BJ (cell line): Measurements from ENCODE around the gene MPEG1. TPM values are rescaled to one million over a fixed set of nuclear protein-coding genes. Genes with fewer than 3 reads are reported as not detected.

ENCODE experiments used
- CTCF ChIA-PET: fragments of 350-600 bp; formaldehyde crosslinking; extraction: SDS; loops from one replicate; lab custom pipeline; 2021; ENCODE audit warnings: antibody characterized with exemption, inconsistent platforms; lab: Yijun Ruan, JAX
- POLR2A ChIA-PET: fragments of 300-600 bp; sonication (Branson Sonifier 250); formaldehyde crosslinking; extraction: SDS; loops from one replicate; lab custom pipeline; 2021; ENCODE audit warnings: antibody characterized with exemption; lab: Charles Lee
- DNase-seq: peaks from one replicate; pipeline ENCODE4 v3.0.0-alpha.2; 2011; ENCODE audit warnings: low read depth
- H3K27me3 ChIP-seq: 2 replicates; pipeline ENCODE4 v1.6.0; 2011; ENCODE audit warnings: low read length; ENCODE audit not compliant: control insufficient read depth, insufficient read depth
- H3K36me3 ChIP-seq: 2 replicates; pipeline ENCODE4 v1.5.1; 2011; ENCODE audit warnings: low read length; ENCODE audit not compliant: control insufficient read depth, insufficient read depth
- H3K4me3 ChIP-seq: 2 replicates; pipeline ENCODE4 v1.5.1; 2011; ENCODE audit warnings: low read depth, mild to moderate bottlenecking, control low read depth, low read length
- CTCF ChIP-seq: IDR thresholded peaks from 2 replicates; pipeline ENCODE4 v1.5.1; 2011; ENCODE audit warnings: low read depth, mild to moderate bottlenecking, control low read depth, inconsistent platforms, low read length, moderate library complexity; ENCODE audit not compliant: insufficient read depth
- polyA minus RNA-seq: library from RNA; depleted of rRNA, polyadenylated mRNA; stranded (reverse); fragments of >200 nt; gene quantifications from 2 replicates; pipeline ENCODE4 v1.2.3, GENCODE V29; 2011; rRNA and poly(A)+ RNA removed
- polyA plus RNA-seq: library from polyadenylated mRNA; depleted of rRNA; stranded (reverse); fragments of >200 nt; gene quantifications from 2 replicates; pipeline ENCODE4 v1.2.3, GENCODE V29; 2011; rRNA removed

Gene MPEG1
- polyA plus RNA-seq (not detected in 2 replicates), polyA minus RNA-seq (not detected in 2 replicates)

DNA sequence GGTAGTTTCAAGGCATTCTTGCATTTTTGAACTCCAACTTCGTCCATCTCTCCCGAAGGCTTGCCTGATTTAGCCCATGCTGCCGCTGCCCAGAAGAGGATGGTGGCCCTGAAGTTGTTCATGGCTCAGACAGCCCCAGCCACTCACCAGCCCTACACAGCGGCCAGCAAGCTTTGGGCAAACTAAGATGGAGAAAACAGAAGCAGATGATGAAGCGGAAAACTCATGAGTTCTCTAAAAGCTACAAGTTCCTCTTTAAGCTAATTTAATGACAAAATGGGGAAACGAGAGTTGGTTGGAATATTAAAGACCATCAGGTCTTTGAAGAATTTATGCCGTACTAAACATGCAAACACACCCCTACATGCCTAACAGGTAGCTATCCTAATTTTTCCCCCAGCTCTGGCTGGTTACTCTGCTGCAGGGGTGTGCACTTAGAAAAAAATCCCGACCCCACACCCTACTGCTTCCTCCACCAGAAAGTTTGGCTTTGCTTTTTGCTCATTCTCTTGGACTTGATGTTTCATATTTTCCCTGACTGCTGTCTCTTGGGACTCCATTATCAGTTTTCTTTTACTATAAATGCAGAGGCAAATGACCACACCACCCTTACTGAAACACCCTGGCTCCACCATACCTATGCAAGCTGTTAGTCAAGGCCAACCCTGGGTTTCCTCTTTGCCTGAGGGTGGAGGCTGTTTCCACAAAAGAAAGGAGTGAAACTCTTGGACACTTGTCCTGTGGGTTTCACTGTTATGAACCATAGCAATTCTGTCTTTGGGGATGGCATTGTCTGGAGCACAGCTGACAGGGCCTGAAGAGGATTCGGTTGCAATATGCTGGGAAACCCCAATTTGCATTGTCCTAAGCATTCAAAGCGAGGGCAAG is at the start of gene MPEG1:
Gene MPEG1, minus strand, starts transcription at position 184 of the 888 bp plus-strand sequence. Its CDS starts 62 bp downstream, at position 122.
- DNase-seq = no peak
- no peak for TF ChIP-seq CTCF
- ChIA-PET POLR2A (no interaction called here), CTCF (interaction anchor here (0.9 to 4.8 kb wide), 4 partner anchors 9 to 42 kb away, joined by 3 to 37 read pairs (median 8); partner anchors contain the start of gene DTX4)
- H3K36me3 ChIP-seq = no peaks in the 10 kb centered on the region
- peaks cover 3% of the 10 kb centered on the region for H3K27me3 ChIP-seq
- H3K4me3 ChIP-seq = no peak within 1 kb of the TSS

DNA sequence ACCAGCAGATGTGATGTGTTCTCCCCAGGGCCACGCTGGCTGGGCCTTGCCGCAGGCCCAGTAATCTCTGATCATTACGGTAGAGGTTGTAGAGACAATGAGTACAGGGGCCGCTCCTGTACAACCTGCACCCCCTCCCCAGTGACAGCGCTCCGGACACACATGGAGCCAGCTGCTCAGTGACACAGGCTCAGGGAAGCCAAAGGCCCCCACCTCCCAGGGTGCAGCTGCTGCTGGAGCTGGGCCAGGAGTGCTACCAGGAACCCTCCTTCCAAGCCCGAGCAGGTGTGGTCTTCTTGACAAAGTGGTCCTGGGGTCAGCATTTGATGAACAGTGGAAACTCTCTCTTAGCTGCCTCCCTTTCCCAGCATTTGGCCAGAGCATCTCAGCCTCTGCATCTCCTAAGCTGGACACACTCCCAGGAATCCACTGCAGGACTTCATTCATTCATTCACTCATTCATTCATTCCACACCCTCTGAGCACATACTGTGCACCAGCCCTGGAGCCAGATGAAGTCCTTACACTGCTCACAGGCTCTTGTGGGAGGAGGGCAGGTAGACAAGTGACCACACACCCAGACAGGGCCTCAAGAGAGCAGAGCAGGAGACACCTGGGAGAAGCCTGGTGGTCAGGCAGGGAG is 49.6 kb upstream of the MPEG1 start:
- H3K36me3 ChIP-seq = no peaks in the 10 kb centered on the region
- no peak for TF ChIP-seq CTCF
- POLR2A ChIA-PET = no interaction called here
- no peak overlapping the region for H3K4me3 ChIP-seq
- H3K27me3 ChIP-seq = no peaks in the 10 kb centered on the region
- DNase-seq = no peak
- CTCF ChIA-PET = no interaction called here

DNA sequence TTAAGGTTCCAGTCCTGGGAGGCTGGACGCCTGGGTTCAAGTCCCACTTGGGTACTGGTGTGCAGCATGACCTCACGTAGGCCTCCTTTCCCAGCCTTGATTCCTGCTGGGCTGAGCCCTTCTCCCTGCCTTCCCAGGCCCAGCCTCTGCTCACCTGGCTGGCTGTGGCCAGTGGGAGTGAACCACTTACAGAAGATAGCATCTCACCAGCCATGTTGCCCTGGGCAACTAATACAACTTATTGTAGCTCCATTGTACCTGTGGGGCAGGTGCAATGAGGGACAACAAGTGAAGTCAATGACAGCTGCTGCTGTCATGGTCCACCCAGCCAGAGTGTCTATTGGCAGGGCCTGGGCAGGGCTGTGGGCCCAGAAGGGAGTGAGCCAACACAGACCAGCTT is 48.4 kb upstream of the MPEG1 start:
- no peak for DNase-seq
- POLR2A ChIA-PET = no interaction called here
- CTCF ChIA-PET = no interaction called here
- H3K36me3 ChIP-seq = no peaks in the 10 kb centered on the region
- H3K4me3 ChIP-seq = no peak overlapping the region
- no peaks in the 10 kb centered on the region for H3K27me3 ChIP-seq
- no peak for TF ChIP-seq CTCF

- ChIA-PET CTCF (interaction anchor here (1.5 kb wide), 1 partner anchor 88 kb away, joined by 4 read pairs; the partner anchor contains the start of gene DTX4), POLR2A (no interaction called here)
- TF ChIP-seq CTCF = no peak
- Histone ChIP-seq H3K36me3 (no peaks in the 10 kb centered on the region), H3K4me3 (no peak overlapping the region), H3K27me3 (no peaks in the 10 kb centered on the region)
- no peak for DNase-seq
Observed at GRCh38 chr11:59259867-59260475, 47.2 kb upstream of the MPEG1 start.

DNA sequence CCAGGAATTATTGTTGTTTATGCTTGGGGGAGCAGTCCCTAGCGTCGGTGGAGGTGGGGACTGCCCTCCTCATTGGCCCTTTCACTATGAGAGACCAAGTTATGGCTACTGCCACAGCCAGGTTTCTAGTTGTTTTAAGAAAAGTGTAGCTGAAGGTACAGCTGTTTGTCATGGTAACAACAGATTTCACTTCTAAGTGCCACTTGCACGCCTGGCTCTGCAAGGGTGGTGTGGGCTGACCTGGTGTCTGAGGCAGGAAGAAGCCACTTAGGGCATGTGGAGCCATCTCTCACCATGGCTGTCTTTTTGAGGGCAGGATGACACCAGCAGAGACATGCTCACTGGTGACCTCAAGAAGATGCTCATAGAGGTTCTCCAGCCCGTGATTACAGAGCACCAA is 46.3 kb upstream of the MPEG1 start:
- no peaks in the 10 kb centered on the region for H3K27me3 ChIP-seq
- no peak overlapping the region for H3K4me3 ChIP-seq
- H3K36me3 ChIP-seq = no peaks in the 10 kb centered on the region
- CTCF ChIA-PET = no interaction called here
- TF ChIP-seq CTCF = no peak
- POLR2A ChIA-PET = no interaction called here
- no peak for DNase-seq
